Hypothalamus (tissue), 51 donors: ENCODE measurements around the gene POPDC3.
A peak's percentile ranks its signal among the peaks of the same experiment; 100 is the strongest.

Experiments used
- DNase-seq, 51 donors: peaks; one replicate each; lab custom pipeline; 2025; lab: John Stamatoyannopoulos, UW

Gene POPDC3

DNA sequence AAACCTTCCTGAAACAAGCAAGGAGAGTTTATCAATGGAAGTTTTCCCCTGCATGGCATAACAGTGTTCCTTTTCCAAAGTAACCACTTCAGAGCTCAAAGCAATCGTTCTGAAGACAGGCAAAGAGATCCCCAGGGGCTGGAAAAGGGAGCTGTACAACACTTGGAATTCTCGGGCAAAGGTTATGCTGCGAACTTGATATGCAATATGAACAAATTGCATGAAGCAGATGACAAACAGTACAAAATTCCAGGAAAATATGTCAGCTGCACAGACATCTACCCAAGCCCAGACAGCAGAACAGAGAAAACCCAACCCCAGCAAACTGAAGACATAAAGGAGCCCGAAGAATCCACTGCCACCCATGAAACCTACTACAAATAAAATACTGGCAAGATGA, 18.4 kb downstream of the POPDC3 start:
- DNase-seq = no peak

DNA sequence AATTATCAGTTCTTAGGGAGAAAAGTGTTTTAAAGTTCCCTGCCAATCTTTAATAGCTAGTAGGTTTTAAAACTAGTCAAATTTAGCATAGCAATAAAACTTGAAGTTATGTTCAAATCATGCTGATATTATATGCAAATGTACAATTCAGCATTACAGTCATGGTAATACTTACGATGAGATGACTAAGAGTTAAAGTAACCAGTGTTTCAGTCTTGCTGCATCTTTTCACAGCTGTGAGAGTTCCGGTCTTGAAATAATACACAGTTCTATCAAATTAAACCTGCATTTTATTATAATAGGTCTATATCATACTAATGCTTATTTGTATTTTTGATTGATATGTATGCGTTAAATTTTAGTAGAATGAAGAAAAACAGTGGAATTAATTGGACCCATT, 26.1 kb downstream of the POPDC3 start:
- DNase-seq = no peak

DNA sequence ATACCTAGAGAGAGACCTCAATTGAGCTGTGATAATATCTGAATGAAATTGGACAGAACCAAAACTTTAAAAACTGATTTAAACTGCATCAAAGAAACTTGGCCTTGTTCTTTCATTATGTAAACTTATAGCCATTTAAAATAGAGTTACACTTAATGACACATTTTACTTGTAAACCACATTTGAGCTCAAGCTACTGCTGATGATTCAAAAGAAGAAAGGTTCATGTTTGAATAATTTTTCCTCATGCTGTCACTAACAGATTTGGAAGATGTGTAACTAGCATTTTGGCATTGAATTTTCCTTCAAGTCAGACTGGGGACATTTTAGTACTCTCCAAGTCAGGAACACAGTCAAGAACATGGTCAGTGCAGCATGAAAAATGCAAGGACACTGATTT, 26.9 kb downstream of the POPDC3 start:
- no peak for DNase-seq

- no peak for DNase-seq
Observed at GRCh38 chr6:105151644-105152043, 28.2 kb downstream of the POPDC3 start.

DNA sequence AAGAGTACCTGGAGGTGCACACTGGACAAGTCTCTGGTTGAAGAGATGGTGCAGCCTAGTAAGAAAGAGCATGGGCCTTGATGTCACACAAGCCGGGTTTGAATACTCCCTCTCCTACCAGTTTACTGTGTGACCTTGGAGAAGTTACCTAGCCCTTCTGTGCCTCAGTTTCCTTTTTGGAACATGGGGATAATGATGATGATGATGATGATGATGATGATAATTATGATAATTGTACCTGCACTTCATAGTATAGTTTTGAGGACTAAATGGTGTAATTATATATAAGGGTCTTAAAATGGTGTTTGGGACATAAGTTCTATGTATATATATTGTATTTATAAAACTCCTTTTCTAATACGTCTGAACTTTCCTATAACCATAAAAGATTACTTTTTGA, 41.7 kb downstream of the POPDC3 start:
- DNase-seq = no peak

- DNase-seq = peak in 24 of 51 donors; percentile 2 to 51 (median 26)
Observed at GRCh38 chr6:105137388-105137787, 42.4 kb downstream of the POPDC3 start.

GRCh38 chr6:105136431-105137350, 43.1 kb downstream of the POPDC3 start:
- DNase-seq = peak in 46 of 51 donors; percentile 15 to 80 (median 49)

- DNase-seq = peak in 11 of 51 donors; percentile 4 to 46 (median 19)
Observed at GRCh38 chr6:105135907-105136430, 43.8 kb downstream of the POPDC3 start.

- peak in 6 of 51 donors; percentile 0 to 13 (median 3) for DNase-seq
Observed at GRCh38 chr6:105135056-105135455, 44.8 kb downstream of the POPDC3 start.

- no peak for DNase-seq
Observed at GRCh38 chr6:105122717-105123116, 57.1 kb downstream of the POPDC3 start.

GRCh38 chr6:105121981-105122380, 57.8 kb downstream of the POPDC3 start:
- no peak for DNase-seq

GRCh38 chr6:105120570-105120969, 59.2 kb downstream of the POPDC3 start:
- DNase-seq = no peak

DNA sequence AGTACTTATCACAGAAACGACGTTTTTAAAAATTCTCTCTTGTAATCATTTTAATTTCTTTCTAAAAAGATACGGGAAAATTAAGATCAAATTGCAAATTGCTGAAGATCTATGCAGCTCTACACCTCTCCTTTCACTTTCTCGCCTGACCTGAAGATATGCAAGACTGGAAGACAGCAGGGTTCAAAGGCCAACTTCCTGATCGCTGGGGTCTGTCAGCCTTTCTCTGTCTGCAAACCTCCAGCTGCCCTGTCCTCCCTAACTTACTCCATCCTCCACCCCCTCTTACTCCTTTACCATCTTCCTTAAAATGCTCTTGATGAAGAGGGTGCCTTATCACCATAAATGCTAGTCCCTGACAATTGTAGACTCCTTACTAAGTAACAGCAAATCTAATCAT, 63.7 kb downstream of the POPDC3 start:
- no peak for DNase-seq

DNA sequence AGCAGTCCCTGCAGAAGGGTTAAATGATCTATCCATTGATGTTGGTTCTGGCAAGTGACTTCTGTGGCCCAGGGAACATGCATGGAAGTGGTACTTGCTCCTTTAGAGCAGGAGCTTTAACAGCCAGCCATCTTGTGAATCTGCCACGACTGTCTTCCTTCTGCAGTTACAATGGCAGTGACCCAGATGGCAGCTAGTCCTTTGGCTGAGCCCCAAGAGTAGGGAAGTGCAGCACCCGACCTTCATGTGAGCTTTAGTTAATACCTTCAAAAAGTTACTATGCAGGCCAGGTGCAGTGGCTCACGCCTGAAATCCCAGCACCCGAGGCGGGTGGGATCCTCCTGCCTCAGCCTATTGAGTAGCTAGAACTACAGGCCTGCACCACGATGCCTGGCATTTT, 66.4 kb downstream of the POPDC3 start:
- DNase-seq = no peak

DNA sequence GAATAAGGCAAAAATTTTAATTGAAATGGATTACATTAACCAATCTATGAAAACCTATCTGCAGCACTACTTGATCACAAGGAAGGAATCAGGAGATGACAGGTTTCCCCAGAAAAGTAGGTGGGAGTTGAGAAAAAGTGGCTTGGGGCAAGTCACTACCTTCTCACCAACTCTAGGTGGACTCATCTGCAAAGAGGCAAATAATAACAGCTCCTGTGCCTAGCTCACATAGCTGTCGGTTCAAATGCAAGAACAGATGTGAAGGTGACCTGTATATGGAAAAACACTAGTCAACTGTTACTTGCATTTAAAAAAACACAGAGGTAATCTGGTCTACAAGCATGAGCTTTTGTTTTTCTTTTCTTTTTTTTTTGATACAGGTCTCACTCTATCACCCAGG, 67.2 kb downstream of the POPDC3 start:
- DNase-seq = no peak

- DNase-seq = no peak
Observed at GRCh38 chr6:105111871-105112270, 67.9 kb downstream of the POPDC3 start.

DNA sequence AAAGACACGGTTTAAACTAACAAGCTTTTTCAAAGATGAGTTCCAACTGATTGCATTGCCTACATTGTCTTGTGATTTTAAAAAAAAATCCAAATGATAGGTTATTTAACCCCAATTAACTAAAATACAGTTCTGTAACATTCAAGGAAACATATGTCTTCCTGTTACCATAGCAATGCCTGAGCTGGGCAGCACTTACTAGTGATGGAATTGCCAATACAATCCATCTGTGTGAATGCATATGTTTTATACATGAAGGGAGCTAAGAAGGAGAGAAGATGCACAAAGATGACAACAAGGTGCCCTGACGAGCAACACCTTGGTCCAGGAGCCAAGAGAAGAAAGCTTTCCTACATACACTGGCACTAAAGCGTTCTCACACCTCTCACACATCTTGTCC, 68.7 kb downstream of the POPDC3 start:
- DNase-seq = no peak

- no peak for DNase-seq
Observed at GRCh38 chr6:105109955-105110895, 69.6 kb downstream of the POPDC3 start.

DNA sequence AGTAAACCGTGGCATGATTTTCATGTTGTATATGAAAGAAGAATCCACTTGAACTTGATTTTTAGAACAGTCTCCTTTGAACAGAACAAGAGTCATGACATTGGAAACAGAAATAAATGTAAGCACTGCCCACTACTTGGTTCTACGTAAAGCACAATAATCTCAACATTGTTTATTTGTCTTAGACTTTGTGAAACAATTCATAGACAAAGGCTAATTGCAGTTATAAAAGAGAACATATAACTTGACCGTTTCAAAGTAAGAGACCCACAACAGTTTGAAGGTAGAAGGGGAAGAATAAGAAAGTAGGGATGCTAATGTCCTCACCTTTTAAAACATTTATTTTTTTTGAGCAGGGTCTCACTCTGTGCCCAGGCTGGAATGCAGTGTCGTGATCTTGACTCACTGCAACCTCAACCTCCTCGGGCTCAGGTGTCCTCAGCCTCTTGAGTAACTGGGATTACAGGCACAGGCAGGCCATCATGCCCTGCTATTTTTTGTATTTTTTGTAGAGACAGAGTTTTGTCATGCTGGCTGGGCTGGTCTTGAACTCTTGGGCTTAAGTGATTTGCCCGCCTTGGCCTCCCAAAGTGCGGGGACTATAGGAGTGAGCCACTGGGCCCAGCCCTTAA, 71.1 kb downstream of the POPDC3 start:
- no peak for DNase-seq
